H1 (cell line): Measurements from ENCODE around the gene CYTH1. TPM values are rescaled to one million over a fixed set of nuclear protein-coding genes. Genes with fewer than 3 reads are reported as not detected.

Source experiments
- CTCF ChIA-PET: fragments of 300-600 bp; sonication (Branson Sonifier 250); formaldehyde crosslinking; loops from one replicate; lab custom pipeline; 2021; ENCODE audit not compliant: partially characterized antibody; lab: Charles Lee
- POLR2A ChIA-PET: fragments of 300-600 bp; sonication (Branson Sonifier 250); formaldehyde crosslinking; loops from one replicate; lab custom pipeline; 2021; ENCODE audit warnings: inconsistent platforms; ENCODE audit not compliant: partially characterized antibody; lab: Charles Lee
- DNase-seq, 2 experiments: peaks; one replicate each; pipeline versions ENCODE4 v3.0.0 to v3.0.0-alpha.2; 2010 to 2022; ENCODE audit warnings: low spot score in 2 of 2, low read depth in 1 of 2, mixed read lengths in 1 of 2
- FAIRE-seq: peaks from 2 replicates; lab custom pipeline; 2011; peaks lifted over from hg19 to GRCh38; lab: Jason Lieb, UNC
- H2AFZ ChIP-seq: 2 replicates; pipeline ENCODE4 v1.8.1; 2012; ENCODE audit warnings: low read length, inconsistent platforms
- H2AK5ac ChIP-seq: 2 replicates; pipeline ENCODE4 v1.6.1; 2013; ENCODE audit warnings: low read depth, low read length
- H2BK120ac ChIP-seq: replicated peaks from 2 replicates; pipeline ENCODE3; 2013; ENCODE audit warnings: low read depth, low read length, inconsistent platforms
- H2BK12ac ChIP-seq: 2 replicates; pipeline ENCODE4 v1.6.1; 2013; ENCODE audit warnings: low read depth, low read length
- H2BK15ac ChIP-seq: 2 replicates; pipeline ENCODE4 v1.6.1; 2013; ENCODE audit warnings: low read length
- H2BK20ac ChIP-seq: 2 replicates; pipeline ENCODE4 v1.6.1; 2013; ENCODE audit warnings: low read length
- H2BK5ac ChIP-seq: 2 replicates; pipeline ENCODE4 v1.6.1; 2013; ENCODE audit warnings: low read depth, low read length
- H3K14ac ChIP-seq: 2 replicates; pipeline ENCODE4 v1.6.1; 2013; ENCODE audit warnings: inconsistent platforms; ENCODE audit not compliant: insufficient read length
- H3K18ac ChIP-seq: 2 replicates; pipeline ENCODE4 v1.6.1; 2013; ENCODE audit warnings: low read length; ENCODE audit errors: extremely low read depth
- H3K23ac ChIP-seq: 2 replicates; pipeline ENCODE4 v1.6.1; 2013; ENCODE audit warnings: inconsistent platforms; ENCODE audit not compliant: insufficient read length
- H3K23me2 ChIP-seq: 2 replicates; pipeline ENCODE4 v1.6.1; 2013; ENCODE audit warnings: low read depth, low read length
- H3K27ac ChIP-seq: 2 replicates; pipeline ENCODE4 v1.6.1; 2011; ENCODE audit warnings: low read depth, low read length, inconsistent platforms
- H3K27me3 ChIP-seq, 4 experiments: replicated peaks in 1 of 4; 1 replicate in 1 of 4; 2 replicates in 3 of 4; pipeline versions ENCODE4 v1.6.1 to v1.8.1; 2011 to 2013; ENCODE audit warnings: low read length in 3 of 4, mild to moderate bottlenecking in 3 of 4, inconsistent platforms in 2 of 4, mixed read lengths in 2 of 4, moderate library complexity in 1 of 4; ENCODE audit not compliant: control insufficient read depth in 3 of 4, insufficient read depth in 3 of 4; ENCODE audit errors: extremely low read depth in 1 of 4
- H3K36me3 ChIP-seq, 4 experiments: 2 replicates each; pipeline versions ENCODE4 v1.6.1 to v1.8.1; 2011 to 2013; ENCODE audit warnings: mild to moderate bottlenecking in 4 of 4, low read length in 3 of 4, moderate library complexity in 2 of 4, control low read depth in 1 of 4, inconsistent platforms in 1 of 4; ENCODE audit not compliant: insufficient read depth in 4 of 4, control insufficient read depth in 2 of 4
- H3K4ac ChIP-seq: replicated peaks from 2 replicates; pipeline ENCODE3; 2013; ENCODE audit warnings: low read length, low read depth, mixed read lengths, inconsistent platforms; ENCODE audit not compliant: insufficient read length
- H3K4me1 ChIP-seq, 4 experiments: replicated peaks in 1 of 4; 1 replicate in 1 of 4; 2 replicates in 3 of 4; pipeline versions ENCODE4 v1.6.1 to v1.8.1; 2011 to 2013; ENCODE audit warnings: low read length in 3 of 4, inconsistent platforms in 2 of 4, mixed read lengths in 1 of 4; ENCODE audit not compliant: insufficient read depth in 4 of 4, control insufficient read depth in 3 of 4
- H3K4me2 ChIP-seq, 2 experiments: 2 replicates each; pipeline versions ENCODE4 v1.6.1 to v1.8.1; 2011 to 2013; ENCODE audit warnings: low read depth in 2 of 2, low read length in 2 of 2, control low read depth in 1 of 2, inconsistent platforms in 1 of 2, mild to moderate bottlenecking in 1 of 2; ENCODE audit not compliant: insufficient read depth in 1 of 2
- H3K4me3 ChIP-seq, 4 experiments: fragments of 200-600, 300-600 bp in 1 of 4; sonication (generic), shearing (Covaris generic), sonication (Bioruptor Twin) in 1 of 4; 2 replicates each; pipeline versions ENCODE4 v1.5.1 to v1.8.1; 2011 to 2016; ENCODE audit warnings: low read length in 4 of 4, low read depth in 3 of 4, control low read depth in 2 of 4, inconsistent platforms in 2 of 4, mild to moderate bottlenecking in 2 of 4, mixed read lengths in 1 of 4, moderate library complexity in 1 of 4; ENCODE audit not compliant: insufficient read depth in 2 of 4; ENCODE audit errors: extremely low read depth in 1 of 4
- H3K56ac ChIP-seq: replicated peaks from 2 replicates; pipeline ENCODE3; 2013; ENCODE audit warnings: low read depth, mild to moderate bottlenecking, mixed read lengths, low read length, inconsistent platforms; ENCODE audit not compliant: insufficient read length
- H3K79me1 ChIP-seq: 2 replicates; pipeline ENCODE4 v1.6.1; 2013; ENCODE audit warnings: low read depth, low read length, control low read depth
- H3K79me2 ChIP-seq, 2 experiments: 2 replicates each; pipeline versions ENCODE4 v1.6.1 to v1.8.1; 2012 to 2013; ENCODE audit warnings: low read length in 2 of 2, mild to moderate bottlenecking in 2 of 2, inconsistent platforms in 1 of 2; ENCODE audit not compliant: insufficient read depth in 2 of 2, control insufficient read depth in 1 of 2
- H3K9ac ChIP-seq, 4 experiments: replicated peaks in 1 of 4; 1 replicate in 1 of 4; 2 replicates in 3 of 4; pipeline versions ENCODE4 v1.6.1 to v1.8.1; 2011 to 2013; ENCODE audit warnings: low read depth in 3 of 4, low read length in 3 of 4, control low read depth in 2 of 4, mild to moderate bottlenecking in 2 of 4, moderate library complexity in 2 of 4, inconsistent platforms in 1 of 4; ENCODE audit errors: extremely low read depth in 1 of 4
- H3K9me3 ChIP-seq, 2 experiments: 2 replicates each; pipeline versions ENCODE4 v1.6.1 to v1.8.1; 2012 to 2013; ENCODE audit warnings: mild to moderate bottlenecking in 2 of 2, moderate library complexity in 2 of 2, control low read depth in 1 of 2, inconsistent platforms in 1 of 2, low read depth in 1 of 2, low read length in 1 of 2, mixed read lengths in 1 of 2; ENCODE audit not compliant: insufficient read depth in 2 of 2
- H4K20me1 ChIP-seq, 2 experiments: replicated peaks in 1 of 2; 2 replicates each; pipeline versions ENCODE3 to v1.8.1; 2011 to 2013; ENCODE audit warnings: inconsistent platforms in 2 of 2, low read length in 2 of 2, mild to moderate bottlenecking in 1 of 2; ENCODE audit not compliant: insufficient read depth in 2 of 2, control insufficient read depth in 1 of 2
- H4K5ac ChIP-seq: 2 replicates; pipeline ENCODE4 v1.6.1; 2013; ENCODE audit warnings: low read length, low read depth, mixed read lengths, inconsistent platforms; ENCODE audit not compliant: insufficient read length
- H4K8ac ChIP-seq: 2 replicates; pipeline ENCODE4 v1.8.0; 2013; ENCODE audit warnings: mild to moderate bottlenecking, moderate library complexity, low read length, inconsistent platforms; ENCODE audit not compliant: insufficient read depth; ENCODE audit errors: extremely low read depth
- H4K91ac ChIP-seq: replicated peaks from 2 replicates; pipeline ENCODE3; 2013; ENCODE audit warnings: low read length, mixed read lengths, inconsistent platforms; ENCODE audit not compliant: insufficient read length
- BRCA1 ChIP-seq: IDR thresholded peaks from 2 replicates; pipeline ENCODE4 v1.6.1; 2012; ENCODE audit warnings: low read depth, low read length, improper control_type of control experiment
- CTCF ChIP-seq, 3 experiments: IDR thresholded peaks; 1 replicate in 2 of 3; 2 replicates in 1 of 3; pipeline versions ENCODE4 v1.5.1 to v1.6.1; 2011; ENCODE audit warnings: low read length in 3 of 3, mild to moderate bottlenecking in 3 of 3, inconsistent platforms in 2 of 3, low read depth in 1 of 3, moderate library complexity in 1 of 3; ENCODE audit not compliant: insufficient read depth in 1 of 3; ENCODE audit errors: control extremely low read depth in 1 of 3
- GTF2F1 ChIP-seq: IDR thresholded peaks from 2 replicates; pipeline ENCODE4 v1.6.1; 2012; ENCODE audit warnings: low read depth, low read length, improper control_type of control experiment, borderline replicate concordance
- KDM4A ChIP-seq: IDR thresholded peaks from one replicate; pipeline ENCODE4 v1.7.1; 2012; ENCODE audit warnings: low read depth, mild to moderate bottlenecking, moderate library complexity, low read length, inconsistent platforms; ENCODE audit not compliant: severe bottlenecking
- SAP30 ChIP-seq: fragments of 300-600 bp; sonication (generic); IDR thresholded peaks from 2 replicates; pipeline ENCODE4 v1.7.1; 2012; ENCODE audit warnings: low read length, moderate library complexity, mild to moderate bottlenecking, inconsistent platforms; ENCODE audit not compliant: insufficient read depth, insufficient replicate concordance
- SP1 ChIP-seq: IDR thresholded peaks from 2 replicates; pipeline ENCODE4 v1.6.1; 2011; ENCODE audit warnings: low read depth, low read length
- TAF1 ChIP-seq: IDR thresholded peaks from 2 replicates; pipeline ENCODE4 v1.6.1; 2011; ENCODE audit warnings: mild to moderate bottlenecking, low read depth, low read length
- TBP ChIP-seq: IDR thresholded peaks from 2 replicates; pipeline ENCODE4 v1.6.1; 2011; ENCODE audit warnings: low read depth, low read length, improper control_type of control experiment
- WGBS, 2 experiments: shearing (Covaris generic) in 1 of 2; methylation state at CpG; one replicate each; pipeline versions ENCODE4 v1.1.6 to v1.1.7; 2013 to 2015; ENCODE audit warnings: low lambda C conversion rate in 2 of 2, mixed read lengths in 2 of 2, inconsistent platforms in 1 of 2, low coverage in 1 of 2, missing lambda C conversion rate in 1 of 2; ENCODE audit not compliant: insufficient replicate concordance in 2 of 2, insufficient coverage in 1 of 2, insufficient read length in 1 of 2; ENCODE audit errors: extremely low coverage in 1 of 2, missing lambda C conversion rate in 1 of 2; 5-methylcytosine and 5-hydroxymethylcytosine counted together
- polyA plus RNA-seq, 7 experiments: library from polyadenylated mRNA; depleted of rRNA in 3 of 7; stranded (reverse) in 5 of 7; unstranded in 2 of 7; fragments of >200 nt in 5 of 7; fragments of 200-250 nt in 2 of 7; gene quantifications; 1 replicate in 5 of 7; 2 replicates in 1 of 7; 4 replicates in 1 of 7; pipeline versions ENCODE4 v1.2.1 to v1.2.3, GENCODE V29; 2011 to 2013; ENCODE audit warnings: missing spikeins in 2 of 7, mixed read lengths in 2 of 7
- total RNA-seq: library from RNA; stranded (reverse); fragmentation: NEBNext Ultra II Directional; extraction: Animal tissue kit (Norgen Biotek cat#: 25700); gene quantifications from 2 replicates; pipeline ENCODE4 v1.2.1, GENCODE V29; 2021
- TF ChIP-seq, protein P1 (sequence below): IDR thresholded peaks from 2 replicates; pipeline ENCODE4 v1.6.1; 2012; ENCODE audit warnings: low read length, inconsistent platforms

The CYTH1 gene
- total and polyA plus RNA-seq, 2 of the 8 experiments (the other 6 are each of a cell fraction or from before 2014, with no cell fraction given): 12.8 to 14.8 TPM

DNA sequence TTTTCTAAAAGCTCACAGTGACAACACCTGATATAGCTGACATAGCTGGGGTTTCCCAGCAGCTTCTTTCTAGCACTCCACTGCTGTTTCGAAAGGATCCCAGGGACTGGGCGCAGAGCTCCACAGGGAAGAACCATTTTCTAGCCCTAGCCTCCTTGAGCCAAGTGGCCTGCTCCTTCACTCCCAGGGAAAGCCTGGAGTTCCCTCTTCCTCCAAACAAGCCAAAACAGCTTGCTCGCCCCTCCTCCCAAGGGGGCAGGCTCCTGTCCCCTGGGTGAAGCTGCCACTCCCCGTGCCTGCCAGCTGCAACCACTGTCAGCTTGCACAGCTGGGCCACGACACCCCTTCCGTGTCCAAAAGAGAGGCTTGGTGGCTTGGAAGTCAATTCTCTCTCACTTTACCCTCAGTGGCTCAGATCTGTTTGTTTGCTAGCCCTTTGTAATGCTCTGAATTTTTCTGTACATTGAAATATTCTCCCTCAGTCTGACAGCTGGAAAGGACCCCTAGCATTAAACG, 59.8 kb downstream of the CYTH1 start:
- no peak overlapping the region for H3K23ac ChIP-seq
- no peak overlapping the region for H2AK5ac ChIP-seq
- H4K5ac ChIP-seq: no peak overlapping the region
- H3K18ac ChIP-seq: no peak overlapping the region
- no peak for FAIRE-seq
- H3K23me2 ChIP-seq: peaks cover 7% of the 10 kb centered on the region
- no peak overlapping the region for H3K56ac ChIP-seq
- ChIA-PET CTCF (interaction anchor here (0.7 to 2.8 kb wide), 10 partner anchors 13 to 228 kb away, joined by 3 to 16 read pairs (median 3); no protein-coding TSS in a partner anchor), POLR2A (interaction anchor here (0.5 to 1.7 kb wide), 4 partner anchors 9 to 126 kb away, joined by 3 to 5 read pairs (median 4); no protein-coding TSS in a partner anchor)
- peaks cover 0 to 17% of the 10 kb centered on the region in 2 experiments for H4K20me1 ChIP-seq
- H3K36me3 ChIP-seq: no peaks in the 10 kb centered on the region
- no peak overlapping the region for H2BK15ac ChIP-seq
- H3K4me3 ChIP-seq: no peak overlapping the region
- DNase-seq: no peak
- H3K27me3 ChIP-seq: peaks cover 0 to 3% (median 0%) of the 10 kb centered on the region in 4 experiments; a peak in 1 of 7 replicates
- no peak overlapping the region for H4K8ac ChIP-seq
- H2BK5ac ChIP-seq: no peak overlapping the region
- H2BK12ac ChIP-seq: no peak overlapping the region
- no peak overlapping the region for H3K9ac ChIP-seq
- no peaks in the 10 kb centered on the region for H3K9me3 ChIP-seq
- no peak overlapping the region for H2BK20ac ChIP-seq
- peak overlapping the region; percentile 76 to 88; a peak in 3 of 4 replicates for H3K4me2 ChIP-seq
- H4K91ac ChIP-seq: no peak overlapping the region
- H3K27ac ChIP-seq: no peak overlapping the region
- WGBS, 2 experiments: 74% methylated on average over 7 of the region's 7 CpGs; no CpG with 5 or more reads in 1 of the 2 experiments
- no peak overlapping the region for H2AFZ ChIP-seq
- H3K4ac ChIP-seq: no peak overlapping the region
- H2BK120ac ChIP-seq: no peak overlapping the region
- H3K79me2 ChIP-seq: no peaks in the 10 kb centered on the region; a peak in 1 of 4 replicates
- H3K79me1 ChIP-seq: peaks cover 2% of the 10 kb centered on the region; the same call in 1 of the 2 replicates
- H3K4me1 ChIP-seq: peaks cover 17 to 43% (median 29%) of the 10 kb centered on the region in 4 experiments
- no peak overlapping the region for H3K14ac ChIP-seq
- TF ChIP-seq CTCF (IDR thresholded peaks at IDR 0.05; ENCODE audit: control extremely low read depth in 1 of 3, insufficient read depth in 1 of 3, low read depth in 1 of 3, low read length in 3 of 3) (no peak), KDM4A (no peak), BRCA1 (no peak), SP1 (no peak), TBP (no peak), SAP30 (no peak), GTF2F1 (no peak), TAF1 (no peak)
- TF ChIP-seq, protein P1, sequence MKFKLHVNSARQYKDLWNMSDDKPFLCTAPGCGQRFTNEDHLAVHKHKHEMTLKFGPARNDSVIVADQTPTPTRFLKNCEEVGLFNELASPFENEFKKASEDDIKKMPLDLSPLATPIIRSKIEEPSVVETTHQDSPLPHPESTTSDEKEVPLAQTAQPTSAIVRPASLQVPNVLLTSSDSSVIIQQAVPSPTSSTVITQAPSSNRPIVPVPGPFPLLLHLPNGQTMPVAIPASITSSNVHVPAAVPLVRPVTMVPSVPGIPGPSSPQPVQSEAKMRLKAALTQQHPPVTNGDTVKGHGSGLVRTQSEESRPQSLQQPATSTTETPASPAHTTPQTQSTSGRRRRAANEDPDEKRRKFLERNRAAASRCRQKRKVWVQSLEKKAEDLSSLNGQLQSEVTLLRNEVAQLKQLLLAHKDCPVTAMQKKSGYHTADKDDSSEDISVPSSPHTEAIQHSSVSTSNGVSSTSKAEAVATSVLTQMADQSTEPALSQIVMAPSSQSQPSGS: no peak
